Ovary (tissue), 9 donors: ENCODE data around the gene SLC9A3. TPM values are rescaled to one million over a fixed set of nuclear protein-coding genes. Genes with fewer than 3 reads are reported as not detected.

Source experiments
- DNase-seq, 5 donors: peaks; one replicate each; pipeline ENCODE4 v3.0.0-alpha.2; 2019 to 2020
- H3K27ac ChIP-seq, 2 donors: fragments of 200-600 bp; one replicate each; pipeline versions ENCODE4 v1.5.1 to v1.8.0; 2019 to 2022
- H3K27me3 ChIP-seq: fragments of 200-600 bp; one replicate; pipeline ENCODE4 v1.8.0; 2022
- H3K36me3 ChIP-seq: fragments of 200-600 bp; sonication (generic); one replicate; pipeline ENCODE4 v1.5.1; 2019
- H3K4me1 ChIP-seq: one replicate; pipeline ENCODE4 v1.8.1; 2013; ENCODE audit warnings: mild to moderate bottlenecking, moderate library complexity; ENCODE audit not compliant: insufficient read depth
- H3K4me3 ChIP-seq: fragments of 200-600 bp; sonication (generic); one replicate; pipeline ENCODE4 v1.5.1; 2017
- H3K9me3 ChIP-seq, 2 donors: fragments of 200-600 bp in 1 of 2; sonication (generic) in 1 of 2; one replicate each; pipeline versions ENCODE4 v1.5.1 to v1.8.1; 2013 to 2019; ENCODE audit warnings: mild to moderate bottlenecking in 1 of 2, moderate library complexity in 1 of 2
- EP300 ChIP-seq: sonication (generic); formaldehyde crosslinking; IDR thresholded peaks from one replicate; pipeline ENCODE4 v1.6.1; 2017; ENCODE audit warnings: antibody characterized with exemption
- POLR2A ChIP-seq: fragments of 450-650 bp; IDR thresholded peaks from one replicate; pipeline ENCODE4 v1.6.1; 2017; ENCODE audit warnings: antibody characterized with exemption, mild to moderate bottlenecking, moderate library complexity
- WGBS, 3 donors: extraction: QIAGEN DNeasy Blood & Tissue Kit in 1 of 3; methylation state at CpG; one replicate each; pipeline versions ENCODE4 v1.1.5 to v1.1.7; 2013 to 2017; 5-methylcytosine and 5-hydroxymethylcytosine counted together
- intact Hi-C, 4 donors: fragments of 100-400 bp; cut with DNase I; formaldehyde crosslinking; loops; one replicate each; pipeline versions ENCODE4 v1.11.0 to v1.15.1; 2022 to 2023
- polyA plus RNA-seq, 2 donors: library from polyadenylated mRNA; stranded (reverse); fragments of 200-250 nt in 1 of 2; fragments of 350-450 nt in 1 of 2; fragmentation: Illumina TruSeq in 1 of 2; extraction: RNeasy Lipid Tissue Mini Kit (QIAGEN cat#74804) in 1 of 2; gene quantifications; one replicate each; pipeline ENCODE4 v1.2.3, GENCODE V29; 2013 to 2014
- total RNA-seq, 7 donors: library from RNA; depleted of rRNA in 2 of 7; stranded (reverse); fragments of >200 nt in 2 of 7; fragmentation: NEBNext Ultra II Directional in 3 of 7; extraction: Animal tissue kit (Norgen Biotek cat#: 25700) in 3 of 7; gene quantifications; one replicate each; pipeline versions ENCODE4 v1.1.0 to v1.2.4, GENCODE V29; 2016 to 2023
- TF ChIP-seq, protein P1 (sequence below), 3 donors: fragments of 450-650 bp in 2 of 3; fragments of 200-600 bp in 1 of 3; IDR thresholded peaks; one replicate each; pipeline versions ENCODE4 v1.5.1 to v1.8.0; 2016 to 2022; ENCODE audit warnings: antibody characterized with exemption in 3 of 3, mild to moderate bottlenecking in 1 of 3
- donor health status: DM: no; HTN: no; CAD: no; lungs with moderate emphysema.
- donor health status: DM: no; HTN: no; CAD: no.
- donor health status: Bipolar disorder and iron deficiency.
- donor health status: DM: yes; HTN: yes; CAD: no.
- donor health status: DM: no; HTN: no; CAD: no.
- donor health status: DM: yes; HTN: yes; CAD: no.

The SLC9A3 gene
- total and polyA plus RNA-seq, 9 donors: 1.2 to 3.6 (median 1.9) TPM

DNA sequence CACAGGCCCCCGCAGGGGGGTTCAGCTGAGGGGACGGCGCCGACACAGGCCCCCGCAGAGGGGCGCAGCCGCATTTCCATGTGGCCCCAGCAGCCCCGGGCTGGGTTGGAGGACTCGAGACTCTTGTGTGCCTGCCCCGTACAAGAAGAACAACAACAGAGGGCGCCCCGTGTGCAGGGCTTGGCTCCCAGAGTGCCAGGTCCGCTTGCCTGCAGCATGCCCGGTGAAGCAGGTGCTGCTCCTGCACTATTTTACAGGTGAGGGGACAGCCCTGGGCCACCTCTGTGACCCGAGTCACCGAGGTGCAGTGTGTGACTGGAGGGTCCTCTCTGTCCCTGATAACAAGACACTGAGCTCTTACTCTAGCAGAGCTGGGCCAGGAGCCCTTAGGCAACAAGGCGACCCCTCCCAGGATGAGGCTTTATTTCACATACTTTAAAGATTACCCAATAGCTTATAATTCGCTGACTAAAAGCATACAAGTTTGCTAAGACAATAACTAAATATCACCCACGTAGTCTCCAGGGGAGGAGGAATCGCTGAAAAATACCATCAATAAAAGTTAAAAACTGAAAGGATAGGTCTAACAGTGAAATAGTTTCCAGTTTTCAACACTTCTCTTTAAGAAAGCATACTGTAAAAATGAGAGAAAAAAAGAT, 41.7 kb upstream of the SLC9A3 start:
- Histone ChIP-seq H3K27ac (no peak overlapping the region), H3K4me3 (no peak overlapping the region), H3K4me1 (no peaks in the 10 kb centered on the region), H3K27me3 (no peaks in the 10 kb centered on the region), H3K36me3 (no peaks in the 10 kb centered on the region), H3K9me3 (no peaks in the 10 kb centered on the region)
- no peak for DNase-seq
- TF ChIP-seq POLR2A: no peak
- TF ChIP-seq, protein P1, sequence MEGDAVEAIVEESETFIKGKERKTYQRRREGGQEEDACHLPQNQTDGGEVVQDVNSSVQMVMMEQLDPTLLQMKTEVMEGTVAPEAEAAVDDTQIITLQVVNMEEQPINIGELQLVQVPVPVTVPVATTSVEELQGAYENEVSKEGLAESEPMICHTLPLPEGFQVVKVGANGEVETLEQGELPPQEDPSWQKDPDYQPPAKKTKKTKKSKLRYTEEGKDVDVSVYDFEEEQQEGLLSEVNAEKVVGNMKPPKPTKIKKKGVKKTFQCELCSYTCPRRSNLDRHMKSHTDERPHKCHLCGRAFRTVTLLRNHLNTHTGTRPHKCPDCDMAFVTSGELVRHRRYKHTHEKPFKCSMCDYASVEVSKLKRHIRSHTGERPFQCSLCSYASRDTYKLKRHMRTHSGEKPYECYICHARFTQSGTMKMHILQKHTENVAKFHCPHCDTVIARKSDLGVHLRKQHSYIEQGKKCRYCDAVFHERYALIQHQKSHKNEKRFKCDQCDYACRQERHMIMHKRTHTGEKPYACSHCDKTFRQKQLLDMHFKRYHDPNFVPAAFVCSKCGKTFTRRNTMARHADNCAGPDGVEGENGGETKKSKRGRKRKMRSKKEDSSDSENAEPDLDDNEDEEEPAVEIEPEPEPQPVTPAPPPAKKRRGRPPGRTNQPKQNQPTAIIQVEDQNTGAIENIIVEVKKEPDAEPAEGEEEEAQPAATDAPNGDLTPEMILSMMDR (IDR thresholded peaks at IDR 0.05): no peak
- TF ChIP-seq EP300: no peak
- 28 to 38% (median 36%) methylated on average over 14 to 20 of the region's 20 CpGs for WGBS, 3 donors
- intact Hi-C loops: no loop called here

DNA sequence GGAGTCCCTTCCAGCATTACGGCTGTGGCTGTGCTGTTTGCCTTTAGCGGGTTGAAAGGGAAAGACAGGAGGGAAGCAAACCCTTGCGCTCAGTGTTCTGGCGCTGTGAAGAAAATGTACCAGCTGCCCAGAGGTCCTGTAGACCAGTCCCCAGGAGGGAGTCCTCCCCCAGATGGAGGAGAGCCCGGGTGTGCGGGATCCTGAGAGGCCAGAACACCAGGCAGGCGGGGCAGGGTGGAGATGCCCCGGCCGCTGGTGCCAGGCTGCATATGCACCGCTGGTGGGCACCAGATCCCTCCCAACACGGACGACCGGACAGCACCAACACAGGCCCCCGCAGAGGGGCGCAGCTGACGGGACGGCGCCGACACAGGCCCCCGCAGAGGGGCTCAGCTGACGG, 37.2 kb upstream of the SLC9A3 start:
- no peak for DNase-seq
- no peak for TF ChIP-seq POLR2A
- TF ChIP-seq, protein P1 (IDR thresholded peaks at IDR 0.05): no peak
- TF ChIP-seq EP300: no peak
- no peaks in the 10 kb centered on the region for H3K4me1 ChIP-seq
- no peaks in the 10 kb centered on the region for H3K27me3 ChIP-seq
- no peak overlapping the region for H3K27ac ChIP-seq
- intact Hi-C loops: no loop called here
- no peaks in the 10 kb centered on the region for H3K36me3 ChIP-seq
- no peak overlapping the region for H3K4me3 ChIP-seq
- H3K9me3 ChIP-seq: no peaks in the 10 kb centered on the region
- 32 to 56% (median 54%) methylated on average over 21 of the region's 21 CpGs for WGBS, 3 donors

DNA sequence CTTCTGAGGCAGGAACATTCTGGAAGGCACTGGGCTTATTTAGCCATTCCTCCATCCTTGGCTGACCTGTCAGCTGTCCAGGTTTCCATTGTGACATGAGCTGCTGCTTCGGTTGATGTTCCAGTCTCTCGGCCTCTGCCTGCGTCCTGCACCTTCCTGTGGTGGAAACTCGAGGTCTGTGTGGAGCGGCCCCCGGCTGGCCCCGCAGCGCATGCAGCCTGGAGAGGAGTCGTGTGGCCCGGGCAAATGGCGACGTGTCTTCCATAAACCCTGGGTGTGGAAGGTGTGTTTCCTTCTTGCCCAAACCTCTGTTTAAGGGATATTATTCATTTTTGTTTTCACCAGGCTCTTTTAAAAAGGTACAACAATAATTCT, 36.5 kb upstream of the SLC9A3 start:
- H3K27ac ChIP-seq: no peak overlapping the region
- WGBS, 3 donors: 60 to 70% (median 63%) methylated on average over 12 of the region's 12 CpGs
- no peaks in the 10 kb centered on the region for H3K9me3 ChIP-seq
- H3K27me3 ChIP-seq: no peaks in the 10 kb centered on the region
- TF ChIP-seq POLR2A (no peak), EP300 (no peak)
- TF ChIP-seq, protein P1 (IDR thresholded peaks at IDR 0.05): no peak
- no peaks in the 10 kb centered on the region for H3K36me3 ChIP-seq
- no peak overlapping the region for H3K4me3 ChIP-seq
- intact Hi-C loops: no loop called here
- no peak for DNase-seq
- no peaks in the 10 kb centered on the region for H3K4me1 ChIP-seq

DNA sequence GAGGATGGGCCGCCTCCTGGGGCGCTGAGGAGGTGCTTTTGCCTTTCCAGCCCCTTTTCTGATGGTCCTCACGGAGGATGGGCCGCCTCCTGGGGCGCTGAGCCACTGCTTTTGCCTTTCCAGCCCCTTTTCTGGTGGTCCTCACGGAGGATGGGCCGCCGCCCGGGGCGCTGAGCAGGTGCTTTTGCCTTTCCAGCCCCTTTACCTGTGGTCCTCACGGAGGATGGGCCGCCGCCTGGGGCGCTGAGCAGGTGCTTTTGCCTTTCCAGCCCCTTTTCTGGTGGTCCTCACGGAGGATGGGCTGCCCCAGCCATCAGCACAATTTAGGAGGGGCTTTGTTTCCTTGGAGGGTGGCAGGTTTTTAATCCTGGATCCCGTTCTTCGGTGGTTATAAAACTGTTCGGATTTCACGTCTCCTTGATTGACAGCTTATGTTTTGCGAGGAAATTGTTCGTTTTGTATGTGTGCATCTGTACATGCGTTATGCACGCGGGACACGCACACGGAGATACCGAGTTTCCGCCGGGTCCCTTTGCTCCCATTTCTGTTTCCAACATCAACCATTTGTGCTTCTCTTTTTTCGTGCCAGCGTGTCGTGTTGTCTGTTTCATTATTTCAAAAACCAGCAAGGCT, 34.7 kb upstream of the SLC9A3 start:
- TF ChIP-seq POLR2A (no peak), EP300 (no peak)
- TF ChIP-seq, protein P1 (IDR thresholded peaks at IDR 0.05): no peak
- intact Hi-C loops: no loop called here
- no peak for DNase-seq
- Histone ChIP-seq H3K27me3 (no peaks in the 10 kb centered on the region), H3K4me3 (no peak overlapping the region), H3K4me1 (no peaks in the 10 kb centered on the region), H3K27ac (no peak overlapping the region), H3K36me3 (no peaks in the 10 kb centered on the region), H3K9me3 (no peaks in the 10 kb centered on the region)
- WGBS, 3 donors: 75 to 83% (median 80%) methylated on average over 32 of the region's 32 CpGs
